A673 (cell line): ENCODE results near the gene HID1.

Experiments used
- EZH2 ChIP-seq: fragments of 200-600 bp; sonication (generic); IDR thresholded peaks from 2 replicates; pipeline ENCODE4 v1.6.1; 2017; ENCODE audit warnings: borderline replicate concordance, low read depth, mild to moderate bottlenecking, mixed read lengths, antibody characterized with exemption, low read length; ENCODE audit not compliant: poor library complexity, severe bottlenecking
- TF ChIP-seq, protein P1 (sequence below): fragments of 300-800, 200-600 bp; sonication (generic); conservative IDR thresholded peaks from 2 replicates; pipeline ENCODE4 v1.5.1; 2017; ENCODE audit warnings: low read depth, mild to moderate bottlenecking, antibody characterized with exemption, low read length, moderate library complexity, mixed read lengths

DNA sequence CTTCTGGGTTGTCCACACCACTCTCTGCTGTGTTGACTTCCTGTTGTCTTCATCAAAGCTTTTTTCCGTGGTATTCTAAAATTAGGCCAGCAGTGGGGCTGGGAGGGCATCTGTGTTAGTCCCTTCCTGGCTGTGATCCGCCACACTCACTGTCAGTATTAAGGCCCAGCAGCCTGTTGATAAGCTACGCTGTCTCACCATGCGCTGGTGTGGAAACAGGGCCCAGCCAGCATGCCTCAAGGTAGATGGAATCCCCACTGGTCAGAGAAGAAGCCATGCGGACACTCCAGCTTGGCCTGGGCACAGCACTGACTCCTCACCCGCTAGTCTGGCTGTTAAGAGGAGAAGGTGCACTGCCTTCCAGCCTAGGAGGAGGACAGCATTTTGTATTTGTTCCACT, 26.2 kb upstream of the HID1 start:
- TF ChIP-seq, protein P1, sequence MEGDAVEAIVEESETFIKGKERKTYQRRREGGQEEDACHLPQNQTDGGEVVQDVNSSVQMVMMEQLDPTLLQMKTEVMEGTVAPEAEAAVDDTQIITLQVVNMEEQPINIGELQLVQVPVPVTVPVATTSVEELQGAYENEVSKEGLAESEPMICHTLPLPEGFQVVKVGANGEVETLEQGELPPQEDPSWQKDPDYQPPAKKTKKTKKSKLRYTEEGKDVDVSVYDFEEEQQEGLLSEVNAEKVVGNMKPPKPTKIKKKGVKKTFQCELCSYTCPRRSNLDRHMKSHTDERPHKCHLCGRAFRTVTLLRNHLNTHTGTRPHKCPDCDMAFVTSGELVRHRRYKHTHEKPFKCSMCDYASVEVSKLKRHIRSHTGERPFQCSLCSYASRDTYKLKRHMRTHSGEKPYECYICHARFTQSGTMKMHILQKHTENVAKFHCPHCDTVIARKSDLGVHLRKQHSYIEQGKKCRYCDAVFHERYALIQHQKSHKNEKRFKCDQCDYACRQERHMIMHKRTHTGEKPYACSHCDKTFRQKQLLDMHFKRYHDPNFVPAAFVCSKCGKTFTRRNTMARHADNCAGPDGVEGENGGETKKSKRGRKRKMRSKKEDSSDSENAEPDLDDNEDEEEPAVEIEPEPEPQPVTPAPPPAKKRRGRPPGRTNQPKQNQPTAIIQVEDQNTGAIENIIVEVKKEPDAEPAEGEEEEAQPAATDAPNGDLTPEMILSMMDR: no peak
- no peak for TF ChIP-seq EZH2
